ENCODE data around the gene CDCA3.
"Not testable (repeated sequence)": the region's sequence is repeated elsewhere in the genome, so short reads cannot be mapped to it uniquely, and the experiment has no call there.

CDCA3 gene

GRCh38 chr12:6872073-6873048 lies 21.3 kb upstream of the CDCA3 start:
- in situ Hi-C loops (cut with MboI; ENCODE audit: low sequenced_read_pairs) = no loop called here

GRCh38 chr12:6871052-6871957 lies 20.2 kb upstream of the CDCA3 start:
- in situ Hi-C loops (cut with MboI; ENCODE audit: low sequenced_read_pairs) = no loop called here

- in situ Hi-C loops (cut with MboI; ENCODE audit: low sequenced_read_pairs) = not testable (repeated sequence)
These were observed 19.2 kb upstream of the CDCA3 start for GRCh38 chr12:6870304-6870703.

GRCh38 chr12:6869049-6870021 lies 18.2 kb upstream of the CDCA3 start:
- in situ Hi-C loops (cut with MboI; ENCODE audit: low sequenced_read_pairs) = no loop called here

GRCh38 chr12:6868211-6869048 lies 17.3 kb upstream of the CDCA3 start:
- in situ Hi-C loops (cut with MboI; ENCODE audit: low sequenced_read_pairs) = no loop called here

- in situ Hi-C loops (cut with MboI; ENCODE audit: low sequenced_read_pairs) = no loop called here
These were observed 16.5 kb upstream of the CDCA3 start, which contains the start of gene TPI1 for GRCh38 chr12:6867413-6868210. Gene TPI1, plus strand, starts transcription at chr12:6867531. Its CDS starts 36 bp downstream, at chr12:6867567.

GRCh38 chr12:6866920-6867412 lies 15.9 kb upstream of the CDCA3 start:
- in situ Hi-C loops (cut with MboI; ENCODE audit: low sequenced_read_pairs) = no loop called here

GRCh38 chr12:6866163-6866919 lies 15.3 kb upstream of the CDCA3 start:
- in situ Hi-C loops (cut with MboI; ENCODE audit: low sequenced_read_pairs) = no loop called here

GRCh38 chr12:6865307-6865706 lies 14.2 kb upstream of the CDCA3 start:
- in situ Hi-C loops (cut with MboI; ENCODE audit: low sequenced_read_pairs) = not testable (repeated sequence)

- in situ Hi-C loops (cut with MboI; ENCODE audit: low sequenced_read_pairs) = no loop called here
These were observed 12.7 kb upstream of the CDCA3 start for GRCh38 chr12:6863586-6864321.

- in situ Hi-C loops (cut with MboI; ENCODE audit: low sequenced_read_pairs) = no loop called here
These were observed 11.9 kb upstream of the CDCA3 start for GRCh38 chr12:6863033-6863432.

GRCh38 chr12:6861391-6861790 lies 10.3 kb upstream of the CDCA3 start:
- in situ Hi-C loops (cut with MboI; ENCODE audit: low sequenced_read_pairs) = no loop called here

GRCh38 chr12:6860942-6861341 lies 9.9 kb upstream of the CDCA3 start:
- in situ Hi-C loops (cut with MboI; ENCODE audit: low sequenced_read_pairs) = no loop called here

- in situ Hi-C loops (cut with MboI; ENCODE audit: low sequenced_read_pairs) = no loop called here
These were observed 9.0 kb upstream of the CDCA3 start for GRCh38 chr12:6860116-6860515.

GRCh38 chr12:6858799-6859198 lies 7.7 kb upstream of the CDCA3 start:
- in situ Hi-C loops (cut with MboI; ENCODE audit: low sequenced_read_pairs) = no loop called here

GRCh38 chr12:6855322-6855721 lies 4.2 kb upstream of the CDCA3 start:
- in situ Hi-C loops (cut with MboI; ENCODE audit: low sequenced_read_pairs) = no loop called here

GRCh38 chr12:6854036-6854435 lies 3.0 kb upstream of the CDCA3 start:
- in situ Hi-C loops (cut with MboI; ENCODE audit: low sequenced_read_pairs) = no loop called here
